ENCODE measurements around the gene NOX3. TPM values are rescaled to one million over a fixed set of nuclear protein-coding genes. Genes with fewer than 3 reads are reported as not detected.

NOX3 gene
- total and polyA plus RNA-seq, 2 experiments from 2014 or later, result not detected

GRCh38 chr6:155493694-155494143, 38.1 kb upstream of the NOX3 start:
- H3K27ac ChIP-seq, result peak overlapping the region; percentile 76
- H3K9me2 ChIP-seq (replicated peaks; ENCODE audit: insufficient read depth), result no peaks in the 10 kb centered on the region
- TF ChIP-seq EZH2phosphoT487 (IDR thresholded peaks at IDR 0.05; ENCODE audit: low read depth, severe bottlenecking, unreplicated experiment) (no peak), CTCF (IDR thresholded peaks at IDR 0.05; ENCODE audit: poor library complexity) (no peak), EZH2 (IDR thresholded peaks at IDR 0.05; ENCODE audit: borderline replicate concordance) (no peak)
- no peaks in the 10 kb centered on the region for H3K36me3 ChIP-seq (replicated peaks; ENCODE audit: insufficient read depth, low read depth)
- no peaks in the 10 kb centered on the region for H3K79me2 ChIP-seq
- peak; percentile 81 for DNase-seq (ENCODE audit: low spot score)
- H3K4me3 ChIP-seq, result no peak overlapping the region
- no peaks in the 10 kb centered on the region for H3K9me3 ChIP-seq (ENCODE audit: low read depth)
- WGBS (ENCODE audit: low lambda C conversion rate, missing lambda C conversion rate), result 20% methylated on average over 4 of the region's 4 CpGs
- H3K4me2 ChIP-seq, result no peak overlapping the region
- H3K4me1 ChIP-seq (ENCODE audit: insufficient read depth), result peaks cover 12% of the 10 kb centered on the region
- no peak overlapping the region for H2AFZ ChIP-seq
- H3K27me3 ChIP-seq, result no peaks in the 10 kb centered on the region
- no peaks in the 10 kb centered on the region for H4K20me1 ChIP-seq (ENCODE audit: insufficient read depth, poor library complexity, severe bottlenecking)

- Histone ChIP-seq H3K79me2 (no peaks in the 10 kb centered on the region), H3K36me3 (replicated peaks; ENCODE audit: insufficient read depth, low read depth) (no peaks in the 10 kb centered on the region), H4K20me1 (ENCODE audit: insufficient read depth, poor library complexity, severe bottlenecking) (no peaks in the 10 kb centered on the region), H3K9me3 (ENCODE audit: low read depth) (no peaks in the 10 kb centered on the region), H2AFZ (no peak overlapping the region), H3K4me2 (no peak overlapping the region), H3K9me2 (replicated peaks; ENCODE audit: insufficient read depth) (no peaks in the 10 kb centered on the region), H3K4me1 (ENCODE audit: insufficient read depth) (peaks cover 12% of the 10 kb centered on the region), H3K27me3 (no peaks in the 10 kb centered on the region), H3K4me3 (no peak overlapping the region), H3K27ac (peak overlapping the region; percentile 59)
- TF ChIP-seq EZH2phosphoT487 (IDR thresholded peaks at IDR 0.05; ENCODE audit: low read depth, severe bottlenecking, unreplicated experiment) (no peak), EZH2 (IDR thresholded peaks at IDR 0.05; ENCODE audit: borderline replicate concordance) (no peak), CTCF (IDR thresholded peaks at IDR 0.05; ENCODE audit: poor library complexity) (no peak)
- 96% methylated on average over 3 of the region's 3 CpGs for WGBS (ENCODE audit: low lambda C conversion rate, missing lambda C conversion rate)
- DNase-seq (ENCODE audit: low spot score), result no peak
Observed at GRCh38 chr6:155493026-155493693, 37.5 kb upstream of the NOX3 start.

GRCh38 chr6:155492061-155492735, 36.6 kb upstream of the NOX3 start:
- H2AFZ ChIP-seq, result no peak overlapping the region

More at GRCh38 chr6:155492061-155492735, 36.6 kb upstream of the NOX3 start:
- no peak overlapping the region for H3K4me2 ChIP-seq
- no peak overlapping the region for H3K4me3 ChIP-seq
- WGBS (ENCODE audit: low lambda C conversion rate, missing lambda C conversion rate), result 96% methylated on average over 2 of the region's 2 CpGs
- H4K20me1 ChIP-seq (ENCODE audit: insufficient read depth, poor library complexity, severe bottlenecking), result no peaks in the 10 kb centered on the region
- H3K9me3 ChIP-seq (ENCODE audit: low read depth), result no peaks in the 10 kb centered on the region
- H3K27ac ChIP-seq, result no peak overlapping the region
- H3K36me3 ChIP-seq (replicated peaks; ENCODE audit: insufficient read depth, low read depth), result no peaks in the 10 kb centered on the region
- peaks cover 18% of the 10 kb centered on the region for H3K4me1 ChIP-seq (ENCODE audit: insufficient read depth)
- TF ChIP-seq CTCF (IDR thresholded peaks at IDR 0.05; ENCODE audit: poor library complexity) (no peak), EZH2phosphoT487 (IDR thresholded peaks at IDR 0.05; ENCODE audit: low read depth, severe bottlenecking, unreplicated experiment) (no peak), EZH2 (IDR thresholded peaks at IDR 0.05; ENCODE audit: borderline replicate concordance) (no peak)
- no peaks in the 10 kb centered on the region for H3K9me2 ChIP-seq (replicated peaks; ENCODE audit: insufficient read depth)
- no peak for DNase-seq (ENCODE audit: low spot score)
- H3K27me3 ChIP-seq, result no peaks in the 10 kb centered on the region
- H3K79me2 ChIP-seq, result no peaks in the 10 kb centered on the region
